Transverse colon (tissue), 4 donors: ENCODE data around the gene WDR7. TPM values are rescaled to one million over a fixed set of nuclear protein-coding genes. Genes with fewer than 3 reads are reported as not detected.

Experiments
- DNase-seq: peaks from one replicate; pipeline ENCODE4 v3.0.0-alpha.2; 2019
- H3K27ac ChIP-seq, 4 donors: fragments of 200-600 bp; sonication (generic); 2 replicates each; pipeline ENCODE4 v1.5.1; 2016 to 2018; ENCODE audit warnings: inconsistent platforms in 4 of 4
- H3K27me3 ChIP-seq: fragments of 200-600 bp; sonication (generic); 2 replicates; pipeline ENCODE4 v1.5.1; 2017; ENCODE audit warnings: inconsistent platforms
- H3K36me3 ChIP-seq, 4 donors: fragments of 200-600 bp; sonication (generic); 2 replicates each; pipeline ENCODE4 v1.5.1; 2017 to 2019; ENCODE audit warnings: inconsistent platforms in 4 of 4
- H3K4me1 ChIP-seq, 4 donors: fragments of 200-600 bp; sonication (generic); 2 replicates each; pipeline ENCODE4 v1.5.1; 2017 to 2020; ENCODE audit warnings: inconsistent platforms in 4 of 4
- H3K4me3 ChIP-seq, 4 donors: fragments of 200-600 bp; sonication (generic); 1 replicate in 1 of 4; 2 replicates in 3 of 4; pipeline versions ENCODE4 v1.5.1 to v1.6.1; 2017 to 2019; ENCODE audit warnings: inconsistent platforms in 4 of 4
- H3K9me3 ChIP-seq, 2 donors: fragments of 200-600 bp; sonication (generic); 2 replicates each; pipeline ENCODE4 v1.5.1; 2017 to 2019; ENCODE audit warnings: inconsistent platforms in 2 of 2
- EP300 ChIP-seq: sonication (generic); formaldehyde crosslinking; IDR thresholded peaks from one replicate; pipeline ENCODE4 v1.6.1; 2017; ENCODE audit warnings: antibody characterized with exemption, low read depth
- POLR2A ChIP-seq: fragments of 450-650 bp; IDR thresholded peaks from one replicate; pipeline ENCODE4 v1.6.1; 2016; ENCODE audit warnings: antibody characterized with exemption, mild to moderate bottlenecking, moderate library complexity
- POLR2AphosphoS5 ChIP-seq, 3 donors: sonication (generic); formaldehyde crosslinking; IDR thresholded peaks; one replicate each; pipeline ENCODE4 v1.6.1; 2016; ENCODE audit warnings: antibody characterized with exemption in 3 of 3
- WGBS, 2 donors: methylation state at CpG; one replicate each; pipeline ENCODE4 v1.1.5; 2018; ENCODE audit warnings: low coverage in 1 of 2; 5-methylcytosine and 5-hydroxymethylcytosine counted together
- in situ Hi-C, 4 donors: fragments of 200-750 bp; cut with MboI; loops; one replicate each; pipeline versions ENCODE4 v1.15.0 to v1.15.1; 2017; ENCODE audit warnings: low sequenced_read_pairs in 3 of 4, low pct_ligation_motif_present in 1 of 4, low pct_unique_long_range_greater_than_20kb in 1 of 4
- intact Hi-C: fragments of 100-400 bp; cut with DNase I; formaldehyde crosslinking; loops from one replicate; pipeline ENCODE4 v1.15.1; 2023; ENCODE audit warnings: low total_unique reads
- total RNA-seq, 4 donors: library from RNA; depleted of rRNA; stranded (reverse); fragments of >200 nt; gene quantifications; one replicate each; pipeline ENCODE4 v1.1.0, GENCODE V29; 2016
- TF ChIP-seq, protein P1 (sequence below), 5 experiments: fragments of 200-600 bp in 3 of 5; fragments of 450-650 bp in 2 of 5; sonication (generic) in 3 of 5; IDR thresholded peaks; 1 replicate in 2 of 5; 2 replicates in 3 of 5; pipeline ENCODE4 v1.5.1; 2016 to 2017; ENCODE audit warnings: antibody characterized with exemption in 5 of 5, inconsistent platforms in 3 of 5, mild to moderate bottlenecking in 2 of 5, moderate library complexity in 1 of 5

WDR7 gene
- total RNA-seq, 4 donors from 2014 or later: 14.9 to 37.5 (median 27.9) TPM

DNA sequence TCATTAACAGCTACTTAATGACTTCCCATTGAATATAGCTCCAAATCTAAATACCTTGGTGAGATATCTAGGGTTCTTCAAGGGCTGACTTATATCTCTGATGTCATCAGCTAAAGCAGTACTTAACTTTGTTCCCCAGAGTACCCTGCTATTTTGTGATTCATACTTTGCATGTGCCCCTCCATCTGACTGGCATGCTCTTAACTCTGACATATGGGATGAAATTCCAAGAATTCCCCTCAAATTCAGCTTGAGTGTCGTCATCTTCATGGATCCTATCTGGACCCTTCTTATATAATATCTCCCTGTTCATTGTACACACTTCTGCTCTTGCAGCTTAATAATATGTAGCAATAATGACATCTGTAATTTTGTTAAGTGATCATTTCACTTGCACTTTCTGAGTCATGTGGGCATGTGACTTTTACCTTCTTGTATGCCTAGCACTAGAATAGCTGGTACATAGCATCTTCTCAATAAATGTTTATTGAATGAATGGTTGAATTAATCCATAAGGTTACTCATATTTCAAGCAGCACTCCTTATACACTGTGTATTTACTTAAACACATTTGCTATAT, 172.9 kb downstream of the WDR7 start:
- H3K27ac ChIP-seq: no peak overlapping the region
- H3K4me1 ChIP-seq: no peaks in the 10 kb centered on the region
- 97 to 100% methylated on average over 1 of the region's 1 CpG for WGBS, 2 donors
- in situ Hi-C loops (no loop called here), intact Hi-C loops (loop anchor here (1.0 kb wide), 1 partner anchor 23 kb away; no protein-coding TSS in a partner anchor)
- TF ChIP-seq POLR2AphosphoS5 (IDR thresholded peaks at IDR 0.05) (no peak), POLR2A (no peak), EP300 (no peak)
- TF ChIP-seq, protein P1, sequence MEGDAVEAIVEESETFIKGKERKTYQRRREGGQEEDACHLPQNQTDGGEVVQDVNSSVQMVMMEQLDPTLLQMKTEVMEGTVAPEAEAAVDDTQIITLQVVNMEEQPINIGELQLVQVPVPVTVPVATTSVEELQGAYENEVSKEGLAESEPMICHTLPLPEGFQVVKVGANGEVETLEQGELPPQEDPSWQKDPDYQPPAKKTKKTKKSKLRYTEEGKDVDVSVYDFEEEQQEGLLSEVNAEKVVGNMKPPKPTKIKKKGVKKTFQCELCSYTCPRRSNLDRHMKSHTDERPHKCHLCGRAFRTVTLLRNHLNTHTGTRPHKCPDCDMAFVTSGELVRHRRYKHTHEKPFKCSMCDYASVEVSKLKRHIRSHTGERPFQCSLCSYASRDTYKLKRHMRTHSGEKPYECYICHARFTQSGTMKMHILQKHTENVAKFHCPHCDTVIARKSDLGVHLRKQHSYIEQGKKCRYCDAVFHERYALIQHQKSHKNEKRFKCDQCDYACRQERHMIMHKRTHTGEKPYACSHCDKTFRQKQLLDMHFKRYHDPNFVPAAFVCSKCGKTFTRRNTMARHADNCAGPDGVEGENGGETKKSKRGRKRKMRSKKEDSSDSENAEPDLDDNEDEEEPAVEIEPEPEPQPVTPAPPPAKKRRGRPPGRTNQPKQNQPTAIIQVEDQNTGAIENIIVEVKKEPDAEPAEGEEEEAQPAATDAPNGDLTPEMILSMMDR (IDR thresholded peaks at IDR 0.05): no peak
- H3K27me3 ChIP-seq: no peaks in the 10 kb centered on the region
- H3K36me3 ChIP-seq: no peaks in the 10 kb centered on the region
- no peak for DNase-seq
- no peaks in the 10 kb centered on the region for H3K9me3 ChIP-seq
- no peak overlapping the region for H3K4me3 ChIP-seq

DNA sequence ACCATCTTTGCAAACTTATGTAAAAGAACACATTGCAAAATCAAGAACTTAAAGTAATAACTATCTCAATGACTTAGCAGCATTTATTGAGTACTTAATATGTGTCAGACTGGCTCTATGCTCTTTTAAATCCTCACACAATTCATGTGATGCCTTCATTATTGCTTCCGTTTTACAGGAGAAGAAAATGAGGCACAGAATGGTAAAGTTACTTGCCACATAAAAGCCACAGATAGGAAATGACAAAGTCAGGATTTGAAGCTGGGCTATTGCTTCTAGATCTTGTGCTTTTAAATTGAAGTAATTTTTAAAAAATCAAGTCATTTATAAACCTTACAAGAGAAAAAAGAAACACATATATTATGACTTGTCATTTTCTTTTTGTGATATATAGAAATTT, 174.2 kb downstream of the WDR7 start:
- Histone ChIP-seq H3K27ac (no peak overlapping the region), H3K4me3 (no peak overlapping the region), H3K4me1 (no peaks in the 10 kb centered on the region), H3K36me3 (no peaks in the 10 kb centered on the region), H3K27me3 (no peaks in the 10 kb centered on the region), H3K9me3 (no peaks in the 10 kb centered on the region)
- 69 to 81% methylated on average over 1 of the region's 1 CpG for WGBS, 2 donors
- DNase-seq: no peak
- TF ChIP-seq POLR2A: no peak
- no peak for TF ChIP-seq POLR2AphosphoS5 (IDR thresholded peaks at IDR 0.05)
- TF ChIP-seq, protein P1 (IDR thresholded peaks at IDR 0.05): no peak
- TF ChIP-seq EP300: no peak
- intact Hi-C loops (no loop called here), in situ Hi-C loops (no loop called here)

DNA sequence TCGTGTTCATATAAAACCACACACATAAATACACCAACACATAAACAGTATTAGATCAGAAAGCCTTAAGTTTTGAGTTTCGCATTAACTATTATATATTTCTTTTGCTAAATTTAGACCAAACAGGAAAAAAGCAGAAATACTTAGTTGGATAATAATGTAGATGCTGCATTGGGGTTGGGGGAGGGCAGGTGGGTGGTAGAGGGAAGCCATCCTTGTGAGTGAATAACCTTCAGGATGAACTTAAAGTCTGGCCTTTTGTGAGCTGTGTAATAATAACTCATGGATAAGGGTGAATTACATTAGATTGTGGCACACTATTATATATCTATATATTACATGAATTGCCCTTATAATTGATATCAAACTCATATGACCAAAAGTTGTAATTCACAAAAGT, 174.7 kb downstream of the WDR7 start:
- Histone ChIP-seq H3K27me3 (no peaks in the 10 kb centered on the region), H3K36me3 (no peaks in the 10 kb centered on the region), H3K27ac (no peak overlapping the region), H3K4me3 (no peak overlapping the region), H3K4me1 (no peaks in the 10 kb centered on the region), H3K9me3 (no peaks in the 10 kb centered on the region)
- TF ChIP-seq POLR2AphosphoS5 (IDR thresholded peaks at IDR 0.05) (no peak), POLR2A (no peak), EP300 (no peak)
- TF ChIP-seq, protein P1 (IDR thresholded peaks at IDR 0.05): no peak
- no peak for DNase-seq
- WGBS, 2 donors: 81 to 96% methylated on average over 2 of the region's 2 CpGs
- intact Hi-C loops: no loop called here
- in situ Hi-C loops: no loop called here

DNA sequence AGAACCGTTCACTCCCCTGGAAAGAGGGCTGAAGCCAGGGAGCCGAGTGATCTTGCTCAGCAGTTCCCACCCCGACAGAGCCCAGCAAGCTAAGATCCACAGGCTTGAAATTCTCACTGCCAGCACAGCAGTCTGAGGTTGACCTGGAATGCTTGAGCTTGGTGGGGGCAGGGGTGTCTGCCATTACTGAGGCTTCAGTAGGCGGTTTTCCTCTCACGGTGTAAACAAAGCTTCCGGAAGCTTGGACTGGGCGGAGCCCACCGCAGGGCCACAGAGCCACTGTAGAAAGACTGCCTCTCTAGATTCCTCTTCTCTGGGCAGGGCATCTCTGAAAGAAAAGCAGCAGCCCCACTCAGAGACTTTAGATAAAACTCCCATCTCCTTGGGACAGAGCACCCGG, 180.8 kb downstream of the WDR7 start:
- TF ChIP-seq POLR2AphosphoS5 (IDR thresholded peaks at IDR 0.05) (no peak), EP300 (no peak)
- TF ChIP-seq, protein P1 (IDR thresholded peaks at IDR 0.05): no peak
- WGBS, 2 donors: 91% methylated on average over 9 of the region's 9 CpGs; no CpG with 5 or more reads in 1 of the 2 donors
- Histone ChIP-seq H3K27me3 (no peaks in the 10 kb centered on the region), H3K9me3 (no peaks in the 10 kb centered on the region), H3K36me3 (no peaks in the 10 kb centered on the region), H3K27ac (no peak overlapping the region), H3K4me1 (no peaks in the 10 kb centered on the region), H3K4me3 (no peak overlapping the region)
- in situ Hi-C loops: no loop called here
- DNase-seq: no peak
- intact Hi-C loops: no loop called here
